ENCODE measurements around the gene NPC2. TPM values are rescaled to one million over a fixed set of nuclear protein-coding genes. Genes with fewer than 3 reads are reported as not detected.
"Not testable (repeated sequence)": the region's sequence is repeated elsewhere in the genome, so short reads cannot be mapped to it uniquely, and the experiment has no call there.

Gene NPC2
- 17.8 and 19.2 TPM in 2 replicates for total RNA-seq

- Mint-ChIP-seq H3K36me3 (ENCODE audit: low read depth) (peaks cover 14% of the 10 kb centered on the region), H3K9me3 (no peaks in the 10 kb centered on the region), H3K4me3 (ENCODE audit: low read depth) (peak within 1 kb of the TSS; percentile 93), H3K27me3 (ENCODE audit: low read depth) (no peaks in the 10 kb centered on the region), H3K27ac (peak within 1 kb of the TSS; percentile 89), H3K4me1 (ENCODE audit: low read depth) (peaks cover 21% of the 10 kb centered on the region)
- DNase-seq (ENCODE audit: low spot score): no peak
- intact Hi-C loops (cut with micrococcal nuclease): loop anchor here (1.0 kb wide), 2 partner anchors 131 to 409 kb away; partner anchors contain the start of genes ALDH6A1 and LIN52
These were observed at the start of gene NPC2 for GRCh38 chr14:74492776-74493342. TSS of gene NPC2 (minus strand) at chr14:74493305. CDS start at chr14:74493274, 31 bp downstream.

GRCh38 chr14:74542056-74542685 is 49.1 kb upstream of the NPC2 start:
- no peak for DNase-seq (ENCODE audit: low spot score)
- intact Hi-C loops (cut with micrococcal nuclease): no loop called here
- no peaks in the 10 kb centered on the region for H3K27me3 Mint-ChIP-seq (ENCODE audit: low read depth)
- no peaks in the 10 kb centered on the region for H3K4me1 Mint-ChIP-seq (ENCODE audit: low read depth)
- H3K27ac Mint-ChIP-seq: no peak overlapping the region
- H3K4me3 Mint-ChIP-seq (ENCODE audit: low read depth): no peak overlapping the region
- no peaks in the 10 kb centered on the region for H3K9me3 Mint-ChIP-seq
- no peaks in the 10 kb centered on the region for H3K36me3 Mint-ChIP-seq (ENCODE audit: low read depth)

GRCh38 chr14:74541225-74541624 is 48.1 kb upstream of the NPC2 start:
- Mint-ChIP-seq H3K4me1 (ENCODE audit: low read depth) (no peaks in the 10 kb centered on the region), H3K4me3 (ENCODE audit: low read depth) (no peak overlapping the region), H3K36me3 (ENCODE audit: low read depth) (no peaks in the 10 kb centered on the region), H3K27ac (no peak overlapping the region), H3K9me3 (no peaks in the 10 kb centered on the region), H3K27me3 (ENCODE audit: low read depth) (no peaks in the 10 kb centered on the region)
- DNase-seq (ENCODE audit: low spot score): no peak
- intact Hi-C loops (cut with micrococcal nuclease): no loop called here

- H3K4me1 Mint-ChIP-seq (ENCODE audit: low read depth): no peaks in the 10 kb centered on the region
- intact Hi-C loops (cut with micrococcal nuclease): no loop called here
- no peak for DNase-seq (ENCODE audit: low spot score)
- no peak overlapping the region for H3K27ac Mint-ChIP-seq
- no peaks in the 10 kb centered on the region for H3K36me3 Mint-ChIP-seq (ENCODE audit: low read depth)
- H3K9me3 Mint-ChIP-seq: no peaks in the 10 kb centered on the region
- H3K4me3 Mint-ChIP-seq (ENCODE audit: low read depth): no peak overlapping the region
- H3K27me3 Mint-ChIP-seq (ENCODE audit: low read depth): no peaks in the 10 kb centered on the region
These were observed 46.4 kb upstream of the NPC2 start for GRCh38 chr14:74539503-74539902.

- Mint-ChIP-seq H3K27me3 (ENCODE audit: low read depth) (no peaks in the 10 kb centered on the region), H3K27ac (no peak overlapping the region), H3K4me1 (ENCODE audit: low read depth) (no peaks in the 10 kb centered on the region), H3K36me3 (ENCODE audit: low read depth) (no peaks in the 10 kb centered on the region), H3K4me3 (ENCODE audit: low read depth) (no peak overlapping the region), H3K9me3 (no peaks in the 10 kb centered on the region)
- DNase-seq (ENCODE audit: low spot score): no peak
- intact Hi-C loops (cut with micrococcal nuclease): no loop called here
These were observed 45.6 kb upstream of the NPC2 start for GRCh38 chr14:74538411-74539391.

GRCh38 chr14:74536336-74536735 is 43.2 kb upstream of the NPC2 start:
- H3K9me3 Mint-ChIP-seq, H3K27ac Mint-ChIP-seq: not testable (repeated sequence)

GRCh38 chr14:74535756-74536325 is 42.7 kb upstream of the NPC2 start:
- Mint-ChIP-seq H3K9me3 (no peaks in the 10 kb centered on the region), H3K27me3 (ENCODE audit: low read depth) (no peaks in the 10 kb centered on the region), H3K27ac (no peak overlapping the region), H3K4me3 (ENCODE audit: low read depth) (no peak overlapping the region), H3K4me1 (ENCODE audit: low read depth) (no peaks in the 10 kb centered on the region), H3K36me3 (ENCODE audit: low read depth) (no peaks in the 10 kb centered on the region)
- intact Hi-C loops (cut with micrococcal nuclease): no loop called here
- DNase-seq (ENCODE audit: low spot score): no peak

More at GRCh38 chr14:74536336-74536735, 43.2 kb upstream of the NPC2 start:
- H3K36me3 Mint-ChIP-seq (ENCODE audit: low read depth); H3K4me1 Mint-ChIP-seq (ENCODE audit: low read depth); H3K27me3 Mint-ChIP-seq (ENCODE audit: low read depth); DNase-seq (ENCODE audit: low spot score); H3K4me3 Mint-ChIP-seq (ENCODE audit: low read depth); intact Hi-C loops (cut with micrococcal nuclease): not testable (repeated sequence)

GRCh38 chr14:74533576-74533975 is 40.5 kb upstream of the NPC2 start:
- intact Hi-C loops (cut with micrococcal nuclease): no loop called here
- DNase-seq (ENCODE audit: low spot score): no peak
- no peaks in the 10 kb centered on the region for H3K9me3 Mint-ChIP-seq
- no peaks in the 10 kb centered on the region for H3K27me3 Mint-ChIP-seq (ENCODE audit: low read depth)
- no peaks in the 10 kb centered on the region for H3K4me1 Mint-ChIP-seq (ENCODE audit: low read depth)
- H3K36me3 Mint-ChIP-seq (ENCODE audit: low read depth): no peaks in the 10 kb centered on the region
- H3K4me3 Mint-ChIP-seq (ENCODE audit: low read depth): no peak overlapping the region
- H3K27ac Mint-ChIP-seq: no peak overlapping the region

GRCh38 chr14:74532246-74532645 is 39.1 kb upstream of the NPC2 start:
- H3K4me3 Mint-ChIP-seq (ENCODE audit: low read depth): no peak overlapping the region
- H3K4me1 Mint-ChIP-seq (ENCODE audit: low read depth): no peaks in the 10 kb centered on the region
- intact Hi-C loops (cut with micrococcal nuclease): no loop called here
- H3K36me3 Mint-ChIP-seq (ENCODE audit: low read depth): no peaks in the 10 kb centered on the region
- DNase-seq (ENCODE audit: low spot score): no peak
- H3K9me3 Mint-ChIP-seq: no peaks in the 10 kb centered on the region
- no peak overlapping the region for H3K27ac Mint-ChIP-seq
- H3K27me3 Mint-ChIP-seq (ENCODE audit: low read depth): no peaks in the 10 kb centered on the region

GRCh38 chr14:74531467-74531866 is 38.4 kb upstream of the NPC2 start:
- no peak for DNase-seq (ENCODE audit: low spot score)
- H3K27me3 Mint-ChIP-seq (ENCODE audit: low read depth): no peaks in the 10 kb centered on the region
- H3K4me3 Mint-ChIP-seq (ENCODE audit: low read depth): no peak overlapping the region
- H3K36me3 Mint-ChIP-seq (ENCODE audit: low read depth): no peaks in the 10 kb centered on the region
- no peak overlapping the region for H3K27ac Mint-ChIP-seq
- H3K4me1 Mint-ChIP-seq (ENCODE audit: low read depth): no peaks in the 10 kb centered on the region
- H3K9me3 Mint-ChIP-seq: no peaks in the 10 kb centered on the region
- intact Hi-C loops (cut with micrococcal nuclease): no loop called here

GRCh38 chr14:74531006-74531405 is 37.9 kb upstream of the NPC2 start:
- no peaks in the 10 kb centered on the region for H3K36me3 Mint-ChIP-seq (ENCODE audit: low read depth)
- no peak overlapping the region for H3K4me3 Mint-ChIP-seq (ENCODE audit: low read depth)
- H3K27ac Mint-ChIP-seq: no peak overlapping the region
- H3K27me3 Mint-ChIP-seq (ENCODE audit: low read depth): no peaks in the 10 kb centered on the region
- H3K9me3 Mint-ChIP-seq: no peaks in the 10 kb centered on the region
- no peaks in the 10 kb centered on the region for H3K4me1 Mint-ChIP-seq (ENCODE audit: low read depth)
- intact Hi-C loops (cut with micrococcal nuclease): no loop called here
- DNase-seq (ENCODE audit: low spot score): no peak

- DNase-seq (ENCODE audit: low spot score): no peak
- no peaks in the 10 kb centered on the region for H3K9me3 Mint-ChIP-seq
- no peak overlapping the region for H3K4me3 Mint-ChIP-seq (ENCODE audit: low read depth)
- H3K27ac Mint-ChIP-seq: no peak overlapping the region
- no peaks in the 10 kb centered on the region for H3K36me3 Mint-ChIP-seq (ENCODE audit: low read depth)
- H3K4me1 Mint-ChIP-seq (ENCODE audit: low read depth): no peaks in the 10 kb centered on the region
- intact Hi-C loops (cut with micrococcal nuclease): no loop called here
- peaks cover 2% of the 10 kb centered on the region for H3K27me3 Mint-ChIP-seq (ENCODE audit: low read depth)
These were observed 35.8 kb upstream of the NPC2 start for GRCh38 chr14:74528886-74529285.

Measured in activated T-helper 2 cell treated with anti-CD3 and anti-CD28 coated beads, Interferon-gamma antibody, Interleukin-2, Interleukin-4, amounts not matched to agents 10 μg/mL and 5 μg/mL and 100 μg/mL, durations not matched to agents 14 hours and 24 hours and 36 hours (primary cell).